ENCODE results near the gene C11orf42.

The C11orf42 gene

DNA sequence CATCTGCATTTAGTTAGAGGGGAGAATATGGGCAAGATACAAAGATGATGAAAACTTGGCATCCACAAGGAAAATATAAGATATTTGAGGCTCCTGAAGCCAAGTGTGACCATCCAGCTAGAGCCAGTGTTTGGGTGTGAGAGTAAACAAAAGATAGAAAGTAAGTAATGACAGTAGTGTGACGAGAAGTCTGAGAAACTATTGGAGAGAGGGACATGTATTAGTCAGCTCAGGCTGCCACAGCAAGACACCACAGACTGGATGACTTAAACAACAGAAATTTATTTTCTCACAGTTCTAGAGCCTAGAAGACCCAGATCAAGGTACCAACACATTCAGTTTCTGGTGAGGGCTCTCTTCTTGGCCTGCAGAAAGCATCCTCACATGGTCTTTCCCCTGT, 47.8 kb downstream of the C11orf42 start:
- H3K27ac ChIP-seq: no peak overlapping the region
- TF ChIP-seq, protein P1, sequence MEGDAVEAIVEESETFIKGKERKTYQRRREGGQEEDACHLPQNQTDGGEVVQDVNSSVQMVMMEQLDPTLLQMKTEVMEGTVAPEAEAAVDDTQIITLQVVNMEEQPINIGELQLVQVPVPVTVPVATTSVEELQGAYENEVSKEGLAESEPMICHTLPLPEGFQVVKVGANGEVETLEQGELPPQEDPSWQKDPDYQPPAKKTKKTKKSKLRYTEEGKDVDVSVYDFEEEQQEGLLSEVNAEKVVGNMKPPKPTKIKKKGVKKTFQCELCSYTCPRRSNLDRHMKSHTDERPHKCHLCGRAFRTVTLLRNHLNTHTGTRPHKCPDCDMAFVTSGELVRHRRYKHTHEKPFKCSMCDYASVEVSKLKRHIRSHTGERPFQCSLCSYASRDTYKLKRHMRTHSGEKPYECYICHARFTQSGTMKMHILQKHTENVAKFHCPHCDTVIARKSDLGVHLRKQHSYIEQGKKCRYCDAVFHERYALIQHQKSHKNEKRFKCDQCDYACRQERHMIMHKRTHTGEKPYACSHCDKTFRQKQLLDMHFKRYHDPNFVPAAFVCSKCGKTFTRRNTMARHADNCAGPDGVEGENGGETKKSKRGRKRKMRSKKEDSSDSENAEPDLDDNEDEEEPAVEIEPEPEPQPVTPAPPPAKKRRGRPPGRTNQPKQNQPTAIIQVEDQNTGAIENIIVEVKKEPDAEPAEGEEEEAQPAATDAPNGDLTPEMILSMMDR (conservative IDR thresholded peaks at IDR 0.05): no peak
- TF ChIP-seq ZFX (IDR thresholded peaks at IDR 0.05): no peak

DNA sequence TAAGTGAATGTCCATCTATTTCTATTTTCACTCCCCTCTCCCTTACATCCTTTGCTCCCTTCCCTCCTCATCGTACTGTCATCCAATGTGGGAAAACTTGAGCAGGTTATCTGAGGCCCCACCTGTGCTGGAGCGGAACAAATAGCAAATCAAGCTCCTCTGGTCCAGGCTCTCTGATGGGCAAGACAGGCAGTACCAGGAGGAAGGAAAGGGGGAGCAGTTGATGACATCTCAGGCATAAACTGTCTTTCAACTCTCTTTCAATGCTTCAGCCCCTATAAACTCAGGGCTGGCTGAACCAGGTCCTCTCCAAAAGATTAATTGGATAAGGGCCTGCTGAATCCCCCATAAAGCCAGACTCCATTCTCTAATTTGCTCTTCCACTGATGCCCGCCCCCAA, 52.8 kb downstream of the C11orf42 start:
- H3K27ac ChIP-seq: no peak overlapping the region
- TF ChIP-seq, protein P1 (conservative IDR thresholded peaks at IDR 0.05): no peak
- TF ChIP-seq ZFX (IDR thresholded peaks at IDR 0.05): no peak

DNA sequence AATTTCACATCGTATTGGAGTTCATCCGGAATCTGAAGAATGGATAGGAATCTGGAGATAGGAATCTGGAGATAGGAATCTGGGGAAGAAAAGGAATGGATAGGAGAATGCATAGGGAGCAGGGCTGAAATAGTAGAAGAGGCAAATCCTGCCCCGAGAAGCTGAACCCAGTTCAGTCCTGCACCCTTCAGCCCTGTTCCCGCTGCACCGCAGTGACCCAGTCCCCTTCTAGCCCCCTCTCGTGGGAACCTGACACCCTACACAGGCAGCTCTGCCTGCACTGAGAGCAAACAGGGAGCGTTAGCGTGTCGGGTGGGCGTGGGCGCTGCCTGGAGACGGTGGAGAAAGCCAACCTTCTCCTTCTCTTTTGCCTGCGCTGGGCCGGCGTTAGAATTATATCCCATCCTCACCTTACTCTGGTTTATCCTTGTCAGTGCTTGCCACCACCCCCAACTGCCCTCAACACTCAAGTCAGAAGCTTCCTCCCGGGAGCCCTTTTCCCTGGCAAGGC, 53.3 kb downstream of the C11orf42 start:
- TF ChIP-seq ZFX (IDR thresholded peaks at IDR 0.05): no peak
- TF ChIP-seq, protein P1 (conservative IDR thresholded peaks at IDR 0.05): no peak
- no peak overlapping the region for H3K27ac ChIP-seq

DNA sequence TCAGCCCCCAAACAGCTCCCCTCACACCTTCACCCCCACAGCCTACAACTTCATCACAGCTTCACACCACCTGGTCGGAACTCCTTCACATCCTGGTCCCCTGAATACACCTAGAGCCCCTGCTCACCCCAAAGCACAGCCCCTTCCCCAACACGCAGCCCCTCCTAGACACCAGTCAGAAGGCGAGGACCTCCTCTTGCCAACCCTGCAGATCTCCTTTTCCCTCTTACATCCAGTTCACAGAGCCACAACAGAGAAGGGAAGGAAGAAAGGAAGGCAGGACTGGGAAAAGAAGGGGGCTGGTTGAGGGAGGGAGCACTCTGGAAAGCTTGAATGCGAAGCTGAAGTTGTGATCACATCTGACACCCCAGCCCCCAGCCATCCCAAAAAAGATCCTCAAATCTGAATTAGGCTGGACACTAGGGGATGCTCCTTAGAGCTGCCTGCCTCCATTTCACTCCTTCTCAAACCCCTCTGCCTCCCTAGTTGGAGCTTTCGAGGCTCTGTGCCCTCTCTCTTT, 54.9 kb downstream of the C11orf42 start:
- TF ChIP-seq, protein P1 (conservative IDR thresholded peaks at IDR 0.05): no peak
- no peak for TF ChIP-seq ZFX (IDR thresholded peaks at IDR 0.05)
- no peak overlapping the region for H3K27ac ChIP-seq
